ENCODE data around the gene HIP1R.
"Not testable (repeated sequence)": the region's sequence is repeated elsewhere in the genome, so short reads cannot be mapped to it uniquely, and the experiment has no call there.

HIP1R gene

GRCh38 chr12:122895704-122896636 is 60.7 kb downstream of the HIP1R start, which contains the start of gene VPS37B:
Gene VPS37B, minus strand, starts transcription at chr12:122896124. Its CDS starts 62 bp downstream, at chr12:122896062.
- DNase-seq = peak; percentile 78 to 82

GRCh38 chr12:122896662-122897061 is 61.4 kb downstream of the HIP1R start:
- no peak for DNase-seq

GRCh38 chr12:122899887-122900286 is 64.6 kb downstream of the HIP1R start:
- DNase-seq = no peak

- no peak for DNase-seq
These were observed 67.8 kb downstream of the HIP1R start for GRCh38 chr12:122902854-122903692.

- no peak for DNase-seq
These were observed 68.4 kb downstream of the HIP1R start for GRCh38 chr12:122903693-122904034.

GRCh38 chr12:122905258-122905657 is 70.0 kb downstream of the HIP1R start:
- DNase-seq = not testable (repeated sequence)

GRCh38 chr12:122908915-122909314 is 73.7 kb downstream of the HIP1R start:
- no peak for DNase-seq

GRCh38 chr12:122909442-122910288 is 74.4 kb downstream of the HIP1R start:
- peak; percentile 87 to 94 for DNase-seq
